HG03135 (cell line): ENCODE data around the gene DYNC2I2.
"Not testable (repeated sequence)": the region's sequence is repeated elsewhere in the genome, so short reads cannot be mapped to it uniquely, and the experiment has no call there.

Experiments used
- ATAC-seq: cut with Tn5 transposase; IDR thresholded peaks from one replicate; pipeline ENCODE4 v1.9.1; 2021; ENCODE audit warnings: mild to moderate bottlenecking, moderate library complexity; ENCODE audit not compliant: unreplicated experiment

The DYNC2I2 gene

GRCh38 chr9:128619779-128620178 lies 36.9 kb downstream of the DYNC2I2 start:
- no peak for ATAC-seq

DNA sequence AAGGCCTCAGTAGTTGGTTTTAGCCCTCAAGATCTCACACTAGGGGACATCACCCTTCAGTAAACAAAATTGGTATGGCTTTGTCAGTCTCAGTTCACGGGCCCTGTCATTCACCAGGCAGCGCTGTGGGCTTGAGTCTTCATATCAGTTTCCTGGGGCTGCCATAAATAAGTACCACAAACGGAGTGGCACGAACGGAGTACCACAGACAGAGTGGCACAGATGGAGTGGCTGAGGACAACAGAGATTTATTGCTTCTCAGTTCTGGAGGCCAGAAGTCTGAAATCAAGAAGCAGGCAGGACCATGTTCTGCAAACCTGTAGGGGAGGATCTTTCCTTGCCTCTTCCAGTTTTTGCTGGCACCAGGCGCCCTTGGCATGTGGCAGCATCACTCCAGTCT lies 37.5 kb downstream of the DYNC2I2 start:
- no peak for ATAC-seq

GRCh38 chr9:128617943-128618342 lies 38.7 kb downstream of the DYNC2I2 start:
- ATAC-seq: no peak

- no peak for ATAC-seq
Observed at GRCh38 chr9:128615571-128615970, 41.1 kb downstream of the DYNC2I2 start.

- ATAC-seq: no peak
Observed at GRCh38 chr9:128614728-128615127, 41.9 kb downstream of the DYNC2I2 start.

DNA sequence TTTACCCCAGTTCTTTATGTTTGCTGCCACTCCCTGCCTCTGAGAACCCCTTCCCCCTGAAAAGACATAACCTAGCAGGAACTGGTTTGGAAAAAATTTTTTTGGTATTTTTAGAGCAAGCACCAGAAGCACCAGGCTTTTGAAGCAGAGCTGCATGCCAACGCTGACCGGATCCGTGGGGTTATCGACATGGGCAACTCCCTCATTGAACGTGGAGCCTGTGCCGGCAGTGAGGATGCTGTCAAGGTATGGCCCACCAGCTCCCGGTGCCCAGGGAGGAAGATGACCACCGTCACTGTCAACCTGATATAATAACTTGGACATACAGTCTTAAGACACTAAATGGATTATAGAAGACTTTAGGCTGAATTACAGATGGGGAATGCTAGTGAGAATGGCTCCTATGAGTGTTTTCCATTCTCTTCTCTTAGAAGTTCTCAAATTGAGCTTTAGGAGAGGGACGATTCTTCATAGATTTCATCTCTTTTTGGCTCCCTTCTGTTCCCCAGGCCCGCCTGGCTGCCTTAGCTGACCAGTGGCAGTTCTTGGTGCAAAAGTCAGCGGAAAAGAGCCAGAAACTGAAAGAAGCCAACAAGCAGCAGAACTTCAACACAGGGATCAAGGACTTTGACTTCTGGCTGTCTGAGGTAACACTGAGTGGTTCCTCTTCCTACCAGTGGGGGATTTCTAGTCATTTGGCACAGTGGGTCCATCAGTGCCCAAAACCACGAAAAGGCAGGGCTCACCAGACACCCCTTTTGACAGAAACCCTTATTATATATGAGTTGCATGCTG lies 44.9 kb downstream of the DYNC2I2 start:
- ATAC-seq: no peak

DNA sequence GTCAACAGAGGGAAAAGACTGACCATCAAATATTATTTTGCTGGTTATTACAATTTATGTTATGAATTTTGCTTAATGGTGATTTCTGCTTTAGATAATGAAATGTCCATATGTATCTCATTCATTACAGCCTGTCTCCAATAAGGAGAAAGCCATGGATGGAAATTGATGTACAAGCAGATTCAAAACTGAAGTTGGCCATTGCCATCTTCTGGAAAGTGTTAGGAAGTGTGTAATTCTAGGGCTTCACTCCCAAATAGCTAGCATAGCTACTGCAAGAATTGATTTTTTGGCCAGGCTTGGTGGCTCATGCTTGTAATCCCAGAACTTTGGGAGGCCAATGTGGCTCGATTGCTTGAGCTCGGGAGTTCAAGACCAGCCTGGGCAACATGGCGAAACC lies 45.8 kb downstream of the DYNC2I2 start:
- ATAC-seq: no peak

DNA sequence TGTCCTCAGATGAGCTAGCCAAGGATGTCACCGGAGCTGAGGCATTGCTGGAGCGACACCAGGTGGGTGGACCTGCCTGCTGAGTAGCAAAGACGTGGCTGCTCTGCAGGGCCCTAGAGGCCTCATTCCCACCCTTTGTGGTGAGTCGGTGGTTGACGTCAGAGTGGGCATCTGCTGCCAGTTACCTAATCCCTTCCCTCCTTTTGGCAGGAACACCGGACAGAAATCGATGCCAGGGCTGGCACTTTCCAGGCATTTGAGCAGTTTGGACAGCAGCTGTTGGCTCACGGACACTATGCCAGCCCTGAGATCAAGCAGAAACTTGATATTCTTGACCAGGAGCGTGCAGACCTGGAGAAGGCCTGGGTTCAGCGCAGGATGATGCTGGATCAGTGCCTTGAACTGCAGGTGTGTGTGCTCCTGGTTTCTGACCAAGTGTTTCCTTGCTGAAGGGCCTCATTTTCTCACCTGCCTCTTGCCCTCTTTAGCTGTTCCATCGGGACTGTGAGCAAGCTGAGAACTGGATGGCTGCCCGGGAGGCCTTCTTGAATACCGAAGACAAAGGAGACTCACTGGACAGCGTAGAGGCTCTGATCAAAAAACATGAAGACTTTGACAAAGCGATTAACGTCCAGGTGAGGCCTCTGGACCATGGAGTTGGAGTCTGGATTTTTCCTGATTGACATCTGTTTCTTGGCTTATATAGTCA lies 48.9 kb downstream of the DYNC2I2 start:
- no peak for ATAC-seq

GRCh38 chr9:128603697-128604096 lies 53.0 kb downstream of the DYNC2I2 start:
- ATAC-seq: no peak

- ATAC-seq: no peak
Observed at GRCh38 chr9:128600099-128600498, 56.5 kb downstream of the DYNC2I2 start.

- no peak for ATAC-seq
Observed at GRCh38 chr9:128595471-128595870, 61.2 kb downstream of the DYNC2I2 start.

DNA sequence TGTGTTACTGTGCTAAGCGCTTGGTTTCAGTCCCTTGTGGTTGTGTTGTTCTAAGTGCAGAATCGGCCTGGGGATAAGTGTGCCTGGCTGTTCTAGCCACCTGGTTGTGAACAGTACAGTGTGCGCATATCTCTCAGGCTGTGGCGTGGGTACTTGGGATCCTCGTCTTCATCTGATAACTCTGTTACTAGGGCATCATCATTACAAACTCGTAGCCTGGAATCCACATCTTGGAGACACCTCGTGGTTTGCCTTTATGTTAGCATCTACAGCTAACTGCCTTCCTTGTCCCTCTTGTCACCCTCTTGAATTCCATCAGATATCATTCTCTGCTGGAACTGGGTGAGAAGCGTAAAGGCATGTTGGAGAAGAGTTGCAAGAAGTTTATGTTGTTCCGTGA lies 62.8 kb downstream of the DYNC2I2 start:
- ATAC-seq: no peak

DNA sequence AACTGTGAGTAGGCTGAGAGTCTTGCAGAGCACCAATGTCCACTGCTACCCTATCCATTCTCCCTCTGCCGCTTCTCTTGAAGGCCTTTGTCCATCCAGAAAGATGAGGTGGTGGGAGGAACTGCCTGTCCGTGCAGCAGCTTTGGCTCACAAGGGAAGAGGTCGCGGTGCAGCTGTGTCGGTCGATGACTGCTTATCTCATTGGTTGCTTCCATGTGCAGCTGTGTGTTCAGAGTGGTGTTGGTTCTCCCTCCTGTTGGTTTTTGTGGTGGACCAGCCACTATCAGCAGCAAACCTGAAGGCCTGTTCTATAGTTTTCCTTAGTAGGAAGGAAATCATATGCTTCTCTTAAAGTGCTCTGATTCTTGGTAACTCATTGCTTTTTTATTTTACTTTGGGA lies 63.6 kb downstream of the DYNC2I2 start:
- no peak for ATAC-seq

DNA sequence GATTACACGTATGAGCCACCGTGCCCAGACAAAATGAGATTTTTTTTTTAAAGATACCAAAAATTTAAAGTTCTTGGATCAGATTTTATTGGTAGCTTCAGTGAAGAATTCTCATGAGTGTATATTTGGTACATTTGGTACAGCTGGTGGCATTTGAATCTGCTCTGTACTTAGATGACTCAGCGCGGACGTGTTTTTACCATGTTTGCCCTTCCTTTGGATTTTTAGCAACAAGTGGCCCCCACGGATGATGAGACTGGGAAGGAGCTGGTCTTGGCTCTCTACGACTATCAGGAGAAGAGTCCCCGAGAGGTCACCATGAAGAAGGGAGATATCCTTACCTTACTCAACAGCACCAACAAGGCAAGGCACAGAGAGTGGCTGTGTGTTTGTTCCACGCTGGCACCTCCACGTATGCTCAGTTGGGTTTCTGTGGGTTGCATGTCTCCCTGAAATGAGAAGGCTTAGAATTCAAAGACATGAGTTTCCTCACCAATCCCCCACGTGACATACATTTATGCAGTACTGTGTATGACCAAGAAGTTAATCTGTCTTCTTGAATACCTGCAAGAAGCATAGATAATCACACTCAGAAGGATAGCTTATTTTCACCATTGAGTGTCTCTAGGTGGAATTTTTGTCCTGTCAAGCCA lies 67.9 kb downstream of the DYNC2I2 start:
- ATAC-seq: no peak

DNA sequence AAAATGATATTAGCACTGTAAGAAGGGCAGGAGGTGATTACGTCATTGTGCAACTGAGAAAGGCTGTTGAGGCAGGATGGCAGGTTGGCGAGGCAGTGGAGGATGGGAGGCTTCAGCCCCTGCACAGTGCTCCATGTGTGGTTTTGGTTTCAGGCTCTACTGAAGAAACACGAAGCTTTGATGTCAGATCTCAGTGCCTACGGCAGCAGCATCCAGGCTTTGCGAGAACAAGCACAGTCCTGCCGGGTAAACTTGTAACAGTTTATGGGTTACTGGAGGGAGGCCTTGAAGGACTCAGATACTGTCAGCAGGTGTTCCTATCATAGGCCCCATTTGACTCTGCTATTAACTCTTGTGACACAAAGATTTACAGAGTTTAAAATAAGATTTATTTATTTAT lies 69.2 kb downstream of the DYNC2I2 start:
- no peak for ATAC-seq

DNA sequence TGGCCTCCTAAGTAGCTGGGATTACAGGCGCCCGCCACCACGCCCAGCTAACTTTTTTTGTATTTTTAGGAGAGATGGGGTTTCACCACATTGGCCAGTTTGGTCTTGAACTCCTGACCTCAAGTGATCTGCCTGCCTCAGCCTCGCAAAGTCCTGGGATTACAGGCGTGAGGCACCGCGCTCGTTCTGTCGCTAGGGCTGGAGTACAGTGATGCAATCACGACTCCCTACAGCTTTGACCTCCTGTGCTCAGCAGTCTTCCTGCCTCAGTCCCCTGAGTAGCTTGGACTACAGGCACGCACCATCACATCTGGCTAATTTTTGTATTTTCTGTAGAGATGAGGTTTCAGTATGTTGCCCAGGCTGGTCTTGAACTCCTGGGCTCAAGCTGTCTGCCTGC lies 69.7 kb downstream of the DYNC2I2 start:
- ATAC-seq: not testable (repeated sequence)

DNA sequence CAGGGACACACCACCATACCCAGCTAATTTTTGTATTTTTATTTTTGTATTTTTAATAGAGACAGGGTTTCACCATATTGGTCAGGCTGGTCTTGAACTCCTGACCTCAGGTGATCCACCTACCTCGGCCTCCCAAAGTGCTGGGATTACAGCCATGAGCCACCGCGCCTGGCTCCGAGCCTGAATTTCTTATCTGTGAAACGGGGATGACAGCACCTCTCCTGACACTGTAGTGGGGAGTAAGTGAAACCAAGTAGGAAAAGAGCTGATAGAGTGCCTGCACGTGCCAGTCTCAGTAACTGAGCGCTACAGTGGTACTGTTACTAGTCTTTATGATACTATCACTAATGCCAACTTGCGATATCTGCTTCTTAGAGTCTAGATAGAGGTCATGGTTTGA lies 71.5 kb downstream of the DYNC2I2 start:
- not testable (repeated sequence) for ATAC-seq
